Activated CD4-positive, alpha-beta T cell treated with anti-CD3 and anti-CD28 coated beads, Interleukin-2, amount 50 U/mL, for 24 hours (primary cell): Measurements from ENCODE around the gene CENATAC.
A peak's percentile ranks its signal among the peaks of the same experiment; 100 is the strongest.
"Not testable (repeated sequence)": the region's sequence is repeated elsewhere in the genome, so short reads cannot be mapped to it uniquely, and the experiment has no call there.

ENCODE experiments used
- DNase-seq, 2 donors: peaks; one replicate each; pipeline ENCODE4 v3.0.0-alpha.2; 2020; ENCODE audit warnings: low read depth in 1 of 2, low spot score in 1 of 2

The CENATAC gene

GRCh38 chr11:118997627-118998387, at the start of gene CENATAC:
TSS of gene CENATAC (plus strand) at chr11:118998138. CDS start at chr11:118998198, 60 bp downstream.
- DNase-seq: peak; percentile 86 to 93

DNA sequence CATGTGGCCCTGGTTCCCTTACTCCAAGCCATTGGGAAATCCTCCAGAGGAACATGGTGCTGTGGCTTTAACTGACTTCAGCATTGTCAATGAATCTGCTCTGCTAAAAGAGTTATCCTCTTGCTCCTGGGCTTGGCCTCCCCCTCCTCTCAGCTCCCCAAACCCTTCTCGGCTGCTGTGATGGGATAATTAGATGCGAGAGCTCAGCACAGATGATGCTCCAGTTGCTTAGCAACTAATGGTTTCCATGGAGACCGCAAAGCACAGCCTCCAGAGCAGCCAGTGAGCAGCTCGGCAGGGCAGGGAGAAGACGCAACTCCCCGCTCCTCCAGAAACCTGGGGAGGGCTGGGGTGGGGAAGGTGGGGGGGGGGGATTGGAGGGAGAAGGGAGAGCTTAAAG, 44.7 kb upstream of the CENATAC start:
- no peak for DNase-seq

DNA sequence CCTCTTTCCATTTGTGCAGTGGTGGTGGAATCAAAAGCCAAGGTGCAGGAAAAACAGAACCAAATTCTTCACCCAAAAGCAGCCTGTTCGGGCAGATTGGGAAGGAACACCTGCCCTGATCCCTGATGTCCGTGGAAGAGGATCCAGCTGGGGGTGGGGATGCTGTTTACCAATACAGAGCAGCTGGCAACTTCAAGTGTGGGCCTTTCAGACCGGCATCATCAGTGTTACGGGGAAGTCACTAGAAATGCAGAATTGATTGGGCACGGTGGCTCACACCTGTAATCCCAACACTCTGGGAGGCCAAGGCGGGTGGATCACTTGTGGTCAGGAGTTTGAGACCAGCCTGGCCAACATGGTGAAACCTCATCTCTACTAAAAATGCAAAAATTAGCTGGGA, 44.0 kb upstream of the CENATAC start:
- DNase-seq: not testable (repeated sequence)

DNA sequence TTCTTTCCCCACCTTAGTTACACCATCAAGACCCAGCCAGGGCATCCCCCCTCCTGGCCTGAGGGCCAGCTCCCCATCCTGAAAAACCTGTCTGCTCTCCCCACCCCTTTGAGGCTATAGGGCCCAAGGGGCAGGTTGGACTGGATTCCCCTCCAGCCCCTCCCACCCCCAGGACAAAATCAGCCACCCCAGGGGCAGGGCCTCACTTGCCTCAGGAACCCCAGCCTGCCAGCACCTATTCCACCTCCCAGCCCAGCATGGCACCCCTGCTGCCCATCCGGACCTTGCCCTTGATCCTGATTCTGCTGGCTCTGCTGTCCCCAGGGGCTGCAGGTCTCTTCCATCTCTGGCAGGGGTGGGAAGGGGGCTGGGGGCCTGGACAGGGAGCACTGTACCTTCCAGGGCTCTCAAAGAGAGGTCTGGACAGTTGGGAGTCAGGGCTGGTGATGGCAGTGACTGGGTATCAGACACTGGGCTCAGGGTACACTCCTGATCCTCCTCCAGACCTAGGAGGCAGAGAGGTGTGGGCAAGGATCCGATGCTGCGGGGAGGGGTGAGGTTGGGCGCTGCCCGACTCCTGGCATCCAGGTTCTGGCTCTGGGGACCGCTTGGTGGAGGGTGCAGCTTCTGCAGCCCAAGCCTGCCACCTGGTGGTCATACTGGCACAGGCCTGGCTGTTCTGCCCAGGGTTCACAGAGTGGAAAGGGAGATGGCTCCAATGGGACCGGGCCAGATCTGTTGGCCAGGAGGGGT, 41.7 kb upstream of the CENATAC start, which contains the start of gene UPK2:
Gene UPK2 (plus strand): TSS at position 205 of the 753 bp plus-strand sequence. CDS start 53 bp downstream, at position 258.
- peak; percentile 86 to 87 for DNase-seq

DNA sequence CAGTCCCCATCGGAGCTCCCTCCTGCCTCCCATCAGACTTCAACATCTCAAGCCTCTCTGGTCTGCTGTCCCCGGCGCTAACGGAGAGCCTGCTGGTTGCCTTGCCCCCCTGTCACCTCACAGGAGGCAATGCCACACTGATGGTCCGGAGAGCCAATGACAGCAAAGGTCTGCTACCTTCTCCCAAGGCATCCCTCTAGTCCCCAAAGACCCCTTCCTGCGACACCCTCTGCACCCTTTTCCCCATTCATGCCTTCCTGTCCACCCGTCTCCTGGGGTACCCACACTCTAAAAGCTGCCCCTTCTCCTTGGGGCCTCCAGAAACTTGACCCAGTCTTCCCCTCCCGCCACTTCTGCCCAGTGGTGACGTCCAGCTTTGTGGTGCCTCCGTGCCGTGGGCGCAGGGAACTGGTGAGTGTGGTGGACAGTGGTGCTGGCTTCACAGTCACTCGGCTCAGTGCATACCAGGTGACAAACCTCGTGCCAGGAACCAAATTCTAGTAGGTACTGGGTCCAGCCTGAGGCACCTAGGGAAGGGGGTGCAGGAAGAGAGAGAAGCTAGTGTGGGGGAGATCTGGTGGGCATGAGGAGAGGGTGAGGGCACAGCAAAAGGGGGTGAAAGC, 41.0 kb upstream of the CENATAC start:
- no peak for DNase-seq

DNA sequence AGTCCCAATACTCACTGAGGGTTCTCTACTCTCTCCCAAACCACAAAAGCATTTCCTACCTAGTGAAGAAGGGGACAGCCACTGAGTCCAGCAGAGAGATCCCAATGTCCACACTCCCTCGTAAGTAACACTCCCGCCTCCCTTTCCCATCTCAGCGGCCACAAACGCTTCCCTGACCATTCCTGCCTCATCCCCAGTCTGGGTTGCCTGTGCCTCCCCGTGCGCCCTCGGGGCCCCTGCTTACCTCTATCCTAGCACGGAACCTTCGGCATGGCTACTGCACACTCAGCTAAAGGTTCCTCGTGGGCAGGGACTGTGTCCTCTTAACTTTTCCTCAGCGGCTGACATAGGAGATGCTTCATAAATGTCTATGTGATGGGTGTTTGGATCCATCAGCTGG, 40.4 kb upstream of the CENATAC start:
- no peak for DNase-seq

- no peak for DNase-seq
These were observed 40.0 kb upstream of the CENATAC start for GRCh38 chr11:118957968-118958367.

DNA sequence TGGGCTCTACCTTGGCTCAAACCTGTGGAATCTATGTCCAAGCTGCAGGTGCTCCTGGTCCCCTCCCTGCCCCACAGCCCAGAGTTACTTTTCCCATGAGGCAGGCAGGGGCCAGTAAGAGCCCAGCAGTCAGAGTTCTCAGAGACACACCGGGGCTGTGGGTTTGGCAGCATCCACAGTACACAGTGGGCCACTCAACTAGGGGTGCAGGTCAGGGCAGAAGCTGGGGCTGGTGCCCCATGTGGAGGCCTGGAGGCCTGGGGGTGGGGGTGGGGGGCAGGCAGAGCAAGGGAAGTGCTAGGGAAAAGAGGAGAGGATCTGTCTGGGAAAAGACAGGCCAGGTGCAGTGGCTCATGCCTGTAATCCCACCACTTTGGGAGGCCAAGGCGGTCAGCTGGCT, 39.4 kb upstream of the CENATAC start:
- no peak for DNase-seq

DNA sequence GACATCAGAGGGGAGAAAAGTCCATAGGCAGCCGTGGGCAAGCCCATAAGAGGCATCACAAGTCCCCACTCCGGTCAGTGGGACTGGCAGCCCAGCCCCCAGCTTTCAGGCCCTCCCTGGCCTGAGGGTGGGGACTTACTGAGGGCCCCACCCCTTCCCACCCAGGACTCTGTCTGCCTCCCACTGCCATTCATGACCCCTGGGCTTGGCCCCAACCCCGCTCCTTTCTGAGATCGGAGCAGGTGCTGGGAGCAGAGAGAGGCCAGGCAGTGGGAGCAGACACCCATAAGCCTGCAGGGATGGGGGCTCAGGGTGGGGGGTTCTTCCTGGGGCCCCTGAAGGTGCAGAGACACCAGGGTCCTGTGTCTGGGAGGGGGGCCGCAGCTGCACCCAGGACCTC, 36.7 kb upstream of the CENATAC start:
- no peak for DNase-seq

GRCh38 chr11:118961591-118961990, 36.3 kb upstream of the CENATAC start:
- DNase-seq: no peak

- not testable (repeated sequence) for DNase-seq
These were observed 28.4 kb upstream of the CENATAC start for GRCh38 chr11:118969508-118969907.

DNA sequence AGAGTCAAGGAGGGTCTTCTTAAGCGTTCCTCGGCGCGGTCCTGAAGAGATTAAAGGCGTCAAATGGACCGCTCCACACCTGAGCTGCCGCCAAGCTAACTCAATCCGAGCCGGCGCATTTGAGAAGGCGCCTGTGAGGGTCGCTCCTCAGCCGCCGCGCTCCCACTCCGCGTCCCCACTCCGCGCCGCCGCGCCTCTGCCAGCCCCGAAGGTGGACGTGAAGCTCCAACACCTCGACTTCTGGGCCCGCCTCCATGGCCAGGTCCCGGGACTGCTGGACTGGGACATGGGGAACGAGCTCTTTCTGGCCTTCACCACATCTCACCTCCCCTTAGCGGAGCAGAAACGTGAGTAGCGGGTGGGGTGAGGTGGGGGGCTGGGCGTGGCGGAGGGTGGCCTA, 26.3 kb upstream of the CENATAC start, which contains the start of gene FOXR1:
Gene FOXR1 (plus strand): TSS at position 116 of the 400 bp plus-strand sequence. CDS start 171 bp downstream, at position 287.
- no peak for DNase-seq

DNA sequence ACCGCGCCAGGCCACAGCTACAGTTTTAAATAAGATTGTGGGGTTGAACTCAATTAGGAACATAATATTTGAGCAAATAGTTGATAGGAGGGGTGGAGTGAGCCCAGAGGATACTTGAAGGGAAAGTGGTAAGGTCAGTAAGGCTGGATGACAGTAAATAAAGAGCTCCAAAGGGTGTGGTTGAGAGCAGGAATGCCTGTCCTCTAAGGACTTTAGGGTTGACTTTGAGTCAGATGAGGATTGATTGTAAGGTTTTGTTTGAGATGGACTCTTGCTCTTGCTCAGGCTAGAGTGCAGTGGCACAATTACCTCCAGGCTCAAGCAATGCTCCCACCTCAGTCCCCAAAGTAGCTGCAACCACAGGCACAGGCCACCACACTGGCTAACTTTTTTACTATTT, 24.0 kb upstream of the CENATAC start:
- DNase-seq: no peak

- no peak for DNase-seq
These were observed 21.9 kb upstream of the CENATAC start for GRCh38 chr11:118975771-118976709.

DNA sequence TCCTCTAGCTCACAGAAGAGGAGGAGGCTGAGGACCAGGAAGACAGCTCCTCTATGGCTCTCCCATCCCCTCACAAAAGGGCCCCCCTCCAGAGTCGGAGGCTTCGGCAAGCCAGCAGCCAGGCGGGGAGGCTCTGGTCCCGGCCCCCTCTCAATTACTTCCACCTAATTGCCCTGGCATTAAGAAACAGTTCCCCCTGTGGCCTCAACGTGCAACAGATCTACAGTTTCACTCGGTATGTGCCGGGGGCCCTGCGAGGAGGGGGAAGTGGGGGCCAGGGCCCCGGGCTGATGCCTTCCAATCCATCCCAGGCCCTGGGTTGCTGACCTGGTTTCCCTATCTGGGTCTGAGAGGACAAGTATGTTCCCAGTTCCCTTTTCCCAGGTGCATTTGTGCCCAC, 18.5 kb upstream of the CENATAC start:
- DNase-seq: no peak

GRCh38 chr11:118980191-118980881, 17.6 kb upstream of the CENATAC start:
- no peak for DNase-seq

- not testable (repeated sequence) for DNase-seq
These were observed 13.6 kb upstream of the CENATAC start for GRCh38 chr11:118984337-118984736.

GRCh38 chr11:118984825-118985224, 13.1 kb upstream of the CENATAC start:
- no peak for DNase-seq

DNA sequence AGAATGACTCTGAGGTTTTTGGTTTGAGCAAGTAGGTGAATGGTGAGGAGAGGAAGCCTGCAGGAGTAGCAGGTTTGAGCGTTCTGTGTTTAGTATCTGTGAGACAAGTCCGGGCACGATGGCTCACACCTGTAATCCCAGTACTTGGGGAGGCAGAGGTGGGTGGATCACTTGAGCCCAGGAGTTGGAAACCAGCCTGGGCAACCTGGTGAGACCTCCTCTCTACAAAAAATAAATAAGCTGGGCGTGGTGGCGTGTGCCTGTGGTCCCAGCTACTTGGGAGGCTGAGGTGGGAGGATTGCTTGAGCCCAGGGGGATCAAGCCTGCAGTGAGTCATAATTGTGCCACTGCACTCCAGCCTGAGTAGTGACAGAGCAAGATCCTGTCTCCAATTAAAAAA, 9.7 kb upstream of the CENATAC start:
- DNase-seq: no peak

- not testable (repeated sequence) for DNase-seq
These were observed 6.4 kb upstream of the CENATAC start for GRCh38 chr11:118991486-118992038.
